Progenitor cell of endocrine pancreas (in vitro differentiated cells): ENCODE results near the gene METTL4. TPM values are rescaled to one million over a fixed set of nuclear protein-coding genes. Genes with fewer than 3 reads are reported as not detected.

Experiments used
- DNase-seq: peaks from one replicate; pipeline ENCODE4 v3.0.0; 2021; ENCODE audit warnings: low spot score; ENCODE audit not compliant: unreplicated experiment
- H3K27ac Mint-ChIP-seq: 2 replicates; pipeline ENCODE4 v1.8.0; 2021; ENCODE audit warnings: mild to moderate bottlenecking, moderate library complexity, mixed read lengths
- H3K27me3 Mint-ChIP-seq: 2 replicates; pipeline ENCODE4 v1.8.0; 2021; ENCODE audit warnings: mixed read lengths
- H3K36me3 Mint-ChIP-seq: 2 replicates; pipeline ENCODE4 v1.8.0; 2022; ENCODE audit warnings: mixed read lengths; ENCODE audit not compliant: insufficient read depth
- H3K4me1 Mint-ChIP-seq: 2 replicates; pipeline ENCODE4 v1.8.0; 2021; ENCODE audit warnings: low read depth, mixed read lengths
- H3K4me3 Mint-ChIP-seq: 2 replicates; pipeline ENCODE4 v1.8.0; 2021; ENCODE audit warnings: low read depth, mild to moderate bottlenecking, moderate library complexity, mixed read lengths
- H3K9me3 Mint-ChIP-seq: 2 replicates; pipeline ENCODE4 v1.8.0; 2021; ENCODE audit warnings: low read depth, mixed read lengths
- total RNA-seq: library from RNA; stranded (reverse); gene quantifications from 2 replicates; pipeline ENCODE4 v1.2.1, GENCODE V29; 2021
- TF ChIP-seq, protein P1 (sequence below): fragments of 200-600 bp; sonication (generic); IDR thresholded peaks from one replicate; pipeline ENCODE4 v1.5.0; 2021; ENCODE audit warnings: antibody characterized with exemption, mild to moderate bottlenecking; ENCODE audit not compliant: unreplicated experiment

The METTL4 gene
- total RNA-seq, 1 donor from 2014 or later: 11.2 TPM

DNA sequence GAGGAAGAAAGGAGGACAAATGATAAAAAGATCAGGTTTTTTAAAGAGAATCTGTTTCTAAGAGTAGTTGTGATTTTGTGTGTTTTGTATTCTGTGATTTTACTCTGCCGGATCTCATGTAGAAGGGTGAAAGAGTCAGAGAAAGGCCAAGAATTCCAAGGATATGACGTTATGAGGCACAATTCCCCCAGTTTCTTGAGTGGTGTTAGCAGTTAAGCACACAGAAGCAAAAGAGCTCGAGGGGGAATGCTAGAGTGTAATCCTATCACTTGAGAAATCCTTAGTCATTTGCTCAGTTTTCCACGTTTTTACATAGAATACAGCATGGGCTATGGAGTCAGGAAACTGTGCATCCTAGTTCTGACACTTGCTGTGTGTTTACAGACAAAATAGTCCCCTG lies 34.8 kb downstream of the METTL4 start:
- no peak overlapping the region for H3K27ac Mint-ChIP-seq
- TF ChIP-seq, protein P1, sequence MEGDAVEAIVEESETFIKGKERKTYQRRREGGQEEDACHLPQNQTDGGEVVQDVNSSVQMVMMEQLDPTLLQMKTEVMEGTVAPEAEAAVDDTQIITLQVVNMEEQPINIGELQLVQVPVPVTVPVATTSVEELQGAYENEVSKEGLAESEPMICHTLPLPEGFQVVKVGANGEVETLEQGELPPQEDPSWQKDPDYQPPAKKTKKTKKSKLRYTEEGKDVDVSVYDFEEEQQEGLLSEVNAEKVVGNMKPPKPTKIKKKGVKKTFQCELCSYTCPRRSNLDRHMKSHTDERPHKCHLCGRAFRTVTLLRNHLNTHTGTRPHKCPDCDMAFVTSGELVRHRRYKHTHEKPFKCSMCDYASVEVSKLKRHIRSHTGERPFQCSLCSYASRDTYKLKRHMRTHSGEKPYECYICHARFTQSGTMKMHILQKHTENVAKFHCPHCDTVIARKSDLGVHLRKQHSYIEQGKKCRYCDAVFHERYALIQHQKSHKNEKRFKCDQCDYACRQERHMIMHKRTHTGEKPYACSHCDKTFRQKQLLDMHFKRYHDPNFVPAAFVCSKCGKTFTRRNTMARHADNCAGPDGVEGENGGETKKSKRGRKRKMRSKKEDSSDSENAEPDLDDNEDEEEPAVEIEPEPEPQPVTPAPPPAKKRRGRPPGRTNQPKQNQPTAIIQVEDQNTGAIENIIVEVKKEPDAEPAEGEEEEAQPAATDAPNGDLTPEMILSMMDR: no peak

DNA sequence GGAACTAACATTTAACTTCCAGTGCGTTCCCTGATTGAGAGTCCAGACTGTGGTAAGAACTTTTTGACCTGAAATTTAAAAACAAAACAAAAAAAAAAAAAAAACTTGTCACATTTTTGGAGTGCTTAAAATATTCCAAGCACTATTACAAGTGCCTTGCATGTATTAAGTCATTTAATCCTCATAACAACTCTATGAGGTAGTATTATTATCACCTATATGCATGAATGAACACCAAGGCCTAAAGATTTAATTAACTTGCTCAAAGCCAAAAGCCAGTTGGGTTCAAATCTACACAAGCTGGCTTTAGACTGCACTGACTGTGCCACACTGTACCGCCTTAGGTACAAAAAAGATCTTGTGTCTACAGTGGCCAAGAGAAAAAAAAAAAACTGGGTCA lies 35.2 kb downstream of the METTL4 start:
- Mint-ChIP-seq H3K36me3 (peaks cover 19% of the 10 kb centered on the region), H3K4me1 (peaks cover 7% of the 10 kb centered on the region), H3K27ac (no peak overlapping the region), H3K27me3 (no peaks in the 10 kb centered on the region), H3K9me3 (peaks cover 10% of the 10 kb centered on the region), H3K4me3 (no peak overlapping the region)
- DNase-seq: no peak
- TF ChIP-seq, protein P1: no peak

More for the DNA sequence above, 34.8 kb downstream of the METTL4 start:
- H3K4me1 Mint-ChIP-seq: peaks cover 7% of the 10 kb centered on the region
- DNase-seq: no peak
- no peaks in the 10 kb centered on the region for H3K27me3 Mint-ChIP-seq
- no peak overlapping the region for H3K4me3 Mint-ChIP-seq
- peaks cover 10% of the 10 kb centered on the region for H3K9me3 Mint-ChIP-seq
- peaks cover 19% of the 10 kb centered on the region for H3K36me3 Mint-ChIP-seq

DNA sequence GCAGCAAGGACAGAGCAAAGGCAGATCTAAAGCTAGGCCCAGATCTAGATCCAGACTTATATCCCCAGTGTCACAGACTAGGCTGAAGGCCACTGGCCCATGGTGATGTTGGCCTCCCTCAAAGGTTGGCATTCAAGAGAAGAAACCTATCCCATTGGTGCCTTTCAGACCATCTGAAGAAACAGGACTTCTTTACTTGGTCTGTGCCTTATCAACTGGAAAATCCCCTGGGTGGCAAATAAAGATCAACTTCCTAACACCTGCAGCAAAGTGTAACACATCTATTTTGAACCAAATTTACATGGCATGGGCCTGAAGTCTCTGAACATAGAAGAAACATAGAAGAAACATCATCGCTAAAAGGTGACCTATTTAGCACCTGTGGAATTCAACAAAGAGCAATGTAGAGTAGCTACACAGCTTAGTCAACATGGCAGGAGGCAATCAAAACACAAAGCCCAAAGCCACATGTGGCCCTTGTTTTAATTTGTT lies 35.8 kb downstream of the METTL4 start:
- Mint-ChIP-seq H3K4me3 (no peak overlapping the region), H3K27ac (no peak overlapping the region), H3K9me3 (peaks cover 14% of the 10 kb centered on the region), H3K27me3 (peaks cover 4% of the 10 kb centered on the region), H3K36me3 (peaks cover 23% of the 10 kb centered on the region), H3K4me1 (peaks cover 5% of the 10 kb centered on the region)
- TF ChIP-seq, protein P1: no peak
- DNase-seq: no peak

DNA sequence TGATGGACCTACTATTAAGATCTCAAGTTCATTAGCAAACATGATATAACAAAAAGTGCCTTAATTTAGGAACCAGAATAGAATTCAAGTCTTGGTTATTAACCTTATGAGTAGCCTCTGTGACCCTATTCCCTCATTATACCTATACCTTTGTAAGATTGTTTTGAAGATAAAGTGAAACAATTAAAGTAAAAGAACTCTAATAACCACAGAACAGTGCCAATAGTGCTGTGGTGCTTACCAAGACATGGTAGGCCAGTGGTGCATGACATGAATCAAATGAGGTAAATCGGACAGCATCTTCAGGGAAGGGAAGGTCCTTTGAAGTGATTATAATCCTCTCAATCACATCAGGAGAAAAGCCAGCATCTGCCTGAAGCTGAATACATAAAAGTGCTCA lies 36.4 kb downstream of the METTL4 start:
- DNase-seq: no peak
- TF ChIP-seq, protein P1: no peak
- Mint-ChIP-seq H3K27ac (no peak overlapping the region), H3K4me3 (no peak overlapping the region), H3K4me1 (peaks cover 2% of the 10 kb centered on the region), H3K9me3 (peaks cover 14% of the 10 kb centered on the region), H3K36me3 (peaks cover 22% of the 10 kb centered on the region), H3K27me3 (peaks cover 4% of the 10 kb centered on the region)

DNA sequence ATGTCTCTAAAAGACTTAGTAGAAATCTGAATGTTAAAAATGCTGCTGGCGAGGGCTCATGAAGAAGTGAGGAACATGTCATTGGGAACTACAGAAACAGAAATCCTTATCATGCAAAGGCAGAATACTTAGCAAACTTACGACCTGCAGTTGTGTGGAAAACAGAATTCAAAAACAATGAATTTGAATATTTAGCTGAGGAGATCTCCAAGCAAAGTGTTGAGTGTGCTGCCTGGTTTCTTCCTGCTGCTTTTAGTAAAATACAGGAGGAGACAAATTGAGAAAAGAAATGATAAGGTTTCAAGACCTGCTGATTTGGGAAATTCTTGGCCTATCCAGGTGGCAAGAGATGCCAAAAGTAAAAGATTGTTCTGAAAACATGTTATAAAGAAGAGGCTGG lies 38.5 kb downstream of the METTL4 start:
- peaks cover 14% of the 10 kb centered on the region for H3K9me3 Mint-ChIP-seq
- TF ChIP-seq, protein P1: no peak
- H3K36me3 Mint-ChIP-seq: peaks cover 21% of the 10 kb centered on the region
- H3K4me3 Mint-ChIP-seq: no peak overlapping the region
- H3K4me1 Mint-ChIP-seq: peaks cover 1% of the 10 kb centered on the region
- H3K27me3 Mint-ChIP-seq: peaks cover 13% of the 10 kb centered on the region
- no peak for DNase-seq
- H3K27ac Mint-ChIP-seq: no peak overlapping the region
